Forelimb muscle (tissue), 1 donor: ENCODE measurements around the gene GPC1. TPM values are rescaled to one million over a fixed set of nuclear protein-coding genes. Genes with fewer than 3 reads are reported as not detected.

Experiments used
- DNase-seq: peaks from one replicate; pipeline ENCODE4 v3.0.0-alpha.2; 2013; ENCODE audit warnings: low read depth
- polyA plus RNA-seq: library from polyadenylated mRNA; unstranded; fragments of 120-200 nt; gene quantifications from one replicate; pipeline ENCODE4 v1.2.1, GENCODE V29; 2013; ENCODE audit not compliant: insufficient read length

GPC1 gene
- polyA plus RNA-seq, 1 donor = 97.8 TPM

- DNase-seq = no peak
Measured at GRCh38 chr2:240440704-240441320, 5.3 kb downstream of the GPC1 start.

DNA sequence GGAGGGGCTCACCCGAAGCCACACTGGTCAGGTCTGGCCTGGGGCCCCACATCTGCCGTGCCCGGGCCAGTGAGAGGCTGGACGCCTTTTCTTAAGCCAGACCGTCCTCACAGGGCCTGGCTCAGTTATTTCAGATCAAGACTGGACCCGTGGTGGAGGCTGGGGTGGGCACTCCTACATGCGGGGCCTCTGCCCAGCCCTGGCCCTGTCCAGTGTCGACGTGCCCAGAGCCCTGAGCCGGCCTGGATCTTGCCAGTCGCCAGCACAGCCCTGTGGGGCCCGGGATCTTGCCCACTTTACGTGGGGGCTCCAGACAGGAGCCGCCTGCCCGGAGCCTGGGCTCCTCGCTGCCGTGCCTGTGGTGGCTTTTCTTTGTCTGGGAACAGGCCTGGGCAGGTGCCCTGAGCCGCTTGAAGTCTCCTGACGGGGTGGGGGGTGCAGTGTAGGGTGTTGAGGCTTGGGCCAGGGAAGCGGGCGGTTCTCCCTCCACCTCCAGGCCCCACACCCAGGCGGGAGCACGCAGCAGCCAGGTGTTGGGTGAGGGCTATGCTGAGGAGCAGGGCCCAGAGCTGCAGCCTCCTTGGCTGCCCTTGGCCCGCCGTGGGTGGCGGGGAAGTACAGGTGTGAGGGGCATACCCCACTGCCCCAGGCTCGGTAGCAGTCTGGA is 6.0 kb downstream of the GPC1 start:
- DNase-seq = no peak

DNA sequence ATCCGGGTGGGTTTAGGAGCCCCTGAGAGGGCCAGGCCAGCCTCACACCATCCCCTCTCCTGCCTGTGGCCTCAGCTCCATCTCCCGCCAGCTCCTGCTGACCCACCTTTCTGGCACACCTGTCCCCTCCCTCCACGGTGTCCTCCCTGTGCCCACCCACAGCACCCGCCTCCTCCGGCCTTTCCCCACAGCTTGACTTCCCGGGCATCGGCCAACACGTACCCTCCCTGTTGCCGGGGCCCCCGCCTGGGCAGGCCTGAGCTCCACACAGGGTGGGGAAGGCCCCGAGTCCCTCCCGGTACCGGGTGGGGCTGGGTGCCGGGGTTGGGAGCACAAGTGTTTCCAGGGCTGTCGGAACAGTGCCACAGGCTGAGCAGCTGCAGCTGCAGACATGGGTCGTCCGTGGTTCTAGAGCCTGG is 6.5 kb downstream of the GPC1 start:
- no peak for DNase-seq

DNA sequence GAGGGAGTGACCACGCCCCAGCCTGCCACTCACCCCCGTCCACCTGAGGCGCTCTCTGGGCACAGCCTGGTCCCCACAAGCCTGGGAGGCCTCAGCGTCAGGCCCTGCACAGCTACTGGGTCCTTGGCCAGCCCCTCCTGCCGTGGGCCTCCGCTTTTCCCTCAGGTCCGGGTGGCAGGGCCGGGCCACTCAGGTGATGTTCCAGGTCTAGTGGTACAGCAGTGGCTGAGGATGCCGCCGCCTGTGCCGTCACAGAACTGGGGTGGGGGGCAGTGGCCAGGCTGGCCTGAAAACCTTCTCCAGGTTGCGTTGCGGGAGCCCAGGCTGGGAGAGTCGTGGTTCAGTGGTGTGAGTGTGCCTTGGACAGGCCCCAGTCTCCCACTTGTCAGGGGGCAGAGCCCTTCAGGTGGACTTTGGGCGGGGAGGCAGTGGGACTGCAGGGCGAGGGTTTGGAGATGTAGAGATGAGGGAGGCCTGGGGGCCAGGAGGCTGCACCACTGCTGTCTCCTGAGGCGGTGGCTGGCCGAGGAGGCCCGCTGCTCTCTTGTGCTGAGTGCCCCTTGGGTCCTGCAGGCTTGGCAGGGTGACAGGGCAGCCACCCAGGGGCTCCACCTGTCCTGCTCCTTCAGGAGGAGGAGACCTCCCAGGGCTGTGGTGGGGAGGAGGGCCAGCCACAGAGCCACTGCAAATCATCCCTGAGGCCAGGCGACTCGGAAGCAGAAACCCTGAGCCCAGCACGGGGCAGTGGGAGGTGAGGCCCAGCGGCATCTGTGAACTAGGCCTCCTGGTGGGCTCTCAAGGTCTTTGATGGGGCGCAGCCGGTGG is 7.6 kb downstream of the GPC1 start:
- no peak for DNase-seq

DNA sequence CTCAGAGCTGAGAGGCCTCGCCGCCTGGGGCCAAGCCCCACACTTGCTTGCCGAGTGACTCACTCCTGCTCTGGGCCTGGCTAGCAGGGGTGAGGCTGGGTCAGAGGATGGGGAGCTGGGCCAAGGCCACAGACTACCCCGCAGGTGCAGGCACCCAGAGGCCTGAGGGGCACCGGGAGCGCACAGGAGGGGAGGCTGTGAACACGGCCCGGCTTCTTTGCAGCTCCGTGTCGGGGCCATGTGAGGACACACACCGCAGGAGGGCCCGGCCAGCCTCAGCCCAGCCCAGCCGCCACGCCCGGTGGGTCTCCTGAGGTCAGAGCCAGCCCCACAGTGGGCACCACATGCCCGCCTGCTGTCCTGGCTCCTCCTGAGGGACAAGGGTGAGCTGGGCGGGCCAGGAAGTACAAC is 8.4 kb downstream of the GPC1 start:
- DNase-seq = no peak

GRCh38 chr2:240444464-240444863 is 9.0 kb downstream of the GPC1 start:
- DNase-seq = no peak

GRCh38 chr2:240445961-240446663 is 10.6 kb downstream of the GPC1 start:
- no peak for DNase-seq

- no peak for DNase-seq
Measured at GRCh38 chr2:240446664-240447175, 11.3 kb downstream of the GPC1 start.

- no peak for DNase-seq
Measured at GRCh38 chr2:240447331-240447730, 11.9 kb downstream of the GPC1 start.

- DNase-seq = no peak
Measured at GRCh38 chr2:240447934-240448333, 12.5 kb downstream of the GPC1 start.

DNA sequence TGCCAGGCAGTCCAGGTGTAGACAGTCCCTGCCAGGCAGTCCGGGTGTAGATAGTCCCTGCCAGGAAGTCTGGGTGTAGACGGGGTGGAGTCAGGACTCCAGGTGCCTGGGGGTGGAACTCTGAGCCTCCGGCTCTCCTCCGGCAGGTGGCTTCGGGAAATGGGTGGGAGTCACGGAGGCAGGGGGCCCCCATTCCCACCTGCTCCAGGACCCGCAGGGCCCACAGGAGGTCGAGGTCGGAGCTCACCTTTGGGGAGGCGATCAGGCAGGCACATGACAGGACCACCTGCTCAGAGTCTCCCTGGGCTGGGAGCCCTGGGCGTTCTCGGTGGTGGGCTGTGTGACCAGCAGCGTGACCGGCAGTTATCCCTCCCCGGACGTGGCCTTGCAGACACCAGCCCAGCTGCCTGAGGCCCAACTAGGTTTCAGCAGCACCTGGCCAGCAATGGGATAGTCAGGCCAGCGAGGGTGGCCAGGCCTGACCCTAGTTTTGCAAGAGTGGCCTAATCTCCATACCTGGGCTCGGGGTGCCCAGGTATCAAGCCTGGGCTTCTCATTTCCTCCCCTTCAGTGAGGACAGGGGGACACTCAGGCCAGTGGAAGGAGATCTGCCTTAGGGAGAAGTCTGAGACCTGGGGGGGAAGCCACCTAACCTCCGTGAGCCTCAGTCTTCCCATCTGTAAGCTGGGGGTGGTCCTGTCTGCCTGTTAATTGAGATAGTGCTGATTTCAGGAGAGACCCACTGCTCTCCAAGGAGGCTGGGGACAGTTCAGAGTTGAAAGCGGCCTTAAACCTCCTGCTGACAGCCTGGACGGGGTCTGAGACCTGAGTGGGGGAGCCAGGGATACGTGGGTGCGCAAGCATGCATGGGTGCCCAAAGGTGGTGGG is 13.2 kb downstream of the GPC1 start:
- no peak for DNase-seq

- DNase-seq = no peak
Measured at GRCh38 chr2:240449764-240450531, 14.5 kb downstream of the GPC1 start.

DNA sequence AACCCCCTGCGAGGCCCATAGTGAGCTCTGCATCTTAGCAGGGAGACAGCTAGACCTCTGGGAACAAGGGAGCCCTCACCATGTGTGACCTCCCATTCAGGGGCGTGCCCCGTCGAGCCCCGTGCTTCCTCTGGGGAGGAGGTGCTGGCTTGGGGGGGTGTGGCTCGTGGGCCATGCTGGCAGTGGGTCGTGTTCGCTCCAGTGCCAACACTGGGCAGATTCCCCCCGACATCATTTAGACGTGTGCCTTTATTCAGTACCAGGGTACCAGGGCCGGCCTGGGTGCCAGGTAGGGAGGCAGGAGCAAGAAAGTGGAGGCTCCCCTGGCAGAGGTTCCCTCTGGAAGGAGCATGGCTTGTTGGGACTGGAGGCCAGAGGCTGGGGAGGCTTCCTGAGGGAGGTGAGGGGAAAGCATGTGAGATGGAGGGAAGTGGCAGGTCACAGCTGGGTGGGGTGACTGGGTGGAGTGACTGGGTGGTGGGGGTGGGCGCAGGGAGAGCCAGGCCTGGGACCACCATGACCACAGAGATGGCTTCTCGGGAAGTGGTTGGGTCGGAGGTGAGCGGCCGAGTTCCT is 15.2 kb downstream of the GPC1 start:
- DNase-seq = no peak

DNA sequence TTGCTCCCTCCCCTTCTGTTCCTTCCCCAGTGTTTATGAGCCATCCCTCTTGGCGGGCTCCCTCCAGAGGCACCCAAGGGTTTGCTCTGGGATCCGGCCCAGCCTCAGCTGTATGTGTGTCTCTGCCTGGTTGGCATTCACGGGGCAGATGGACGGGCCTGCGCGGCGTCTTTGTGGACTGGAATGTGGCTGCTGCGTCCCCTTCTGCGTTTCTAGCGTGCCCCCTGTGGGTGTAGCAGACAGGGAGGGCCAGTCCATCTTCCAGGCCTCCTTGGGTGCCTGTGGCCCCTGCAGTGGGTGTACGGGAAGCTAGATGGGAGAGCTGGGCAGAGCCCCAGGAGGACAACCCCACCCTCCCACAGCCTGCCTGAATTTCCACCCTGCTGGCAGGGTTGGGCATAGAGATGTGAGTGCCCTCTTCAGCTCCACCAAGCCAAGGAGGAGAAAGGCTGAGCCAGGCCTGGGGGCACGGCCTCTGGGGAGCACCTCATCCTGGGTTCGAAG is 15.7 kb downstream of the GPC1 start:
- DNase-seq = no peak

GRCh38 chr2:240451791-240452461 is 16.5 kb downstream of the GPC1 start:
- DNase-seq = no peak

GRCh38 chr2:240452462-240453256 is 17.2 kb downstream of the GPC1 start:
- DNase-seq = no peak

- no peak for DNase-seq
Measured at GRCh38 chr2:240453461-240454105, 18.1 kb downstream of the GPC1 start.
